ENCODE measurements around the gene FBXO15.

- no peak for TF ChIP-seq CTCF (IDR thresholded peaks at IDR 0.05)
- no peak for TF ChIP-seq POLR2A (IDR thresholded peaks at IDR 0.05)
Measured at GRCh38 chr18:74191577-74191976, 43.9 kb upstream of the FBXO15 start.

All from body of pancreas (tissue), 4 donors.